Measurements from ENCODE around the gene MAP2K5. TPM values are rescaled to one million over a fixed set of nuclear protein-coding genes. Genes with fewer than 3 reads are reported as not detected.

MAP2K5 gene
- total RNA-seq, 2 donors from 2014 or later = 7.4 to 10.2 TPM

- ATAC-seq (ENCODE audit: insufficient number of reproducible peaks, low FRiP score, low read depth) (no peak), DNase-seq (ENCODE audit: low spot score) (no peak)
- H3K4me1 ChIP-seq (ENCODE audit: control insufficient read depth in 1 of 2, low read depth in 2 of 2) = no peaks in the 10 kb centered on the region
- peaks cover 3% of the 10 kb centered on the region for H3K36me3 ChIP-seq
- H3K4me3 ChIP-seq = no peak overlapping the region
- no peak for TF ChIP-seq CTCF (IDR thresholded peaks at IDR 0.05)
- no peaks in the 10 kb centered on the region for H3K9me3 ChIP-seq
- H3K27ac ChIP-seq = no peak overlapping the region
- no peaks in the 10 kb centered on the region for H3K27me3 ChIP-seq (replicated peaks; ENCODE audit: insufficient read depth)
These were observed 165.2 kb downstream of the MAP2K5 start for GRCh38 chr15:67707520-67708283.

- Histone ChIP-seq H3K4me3 (no peak overlapping the region), H3K27me3 (replicated peaks; ENCODE audit: insufficient read depth) (no peaks in the 10 kb centered on the region), H3K36me3 (peaks cover 3% of the 10 kb centered on the region), H3K4me1 (ENCODE audit: control insufficient read depth in 1 of 2, low read depth in 2 of 2) (no peaks in the 10 kb centered on the region), H3K9me3 (no peaks in the 10 kb centered on the region), H3K27ac (no peak overlapping the region)
- ATAC-seq (ENCODE audit: insufficient number of reproducible peaks, low FRiP score, low read depth) (no peak), DNase-seq (ENCODE audit: low spot score) (no peak)
- TF ChIP-seq CTCF (IDR thresholded peaks at IDR 0.05) = no peak
These were observed 166.0 kb downstream of the MAP2K5 start for GRCh38 chr15:67708500-67708899.

GRCh38 chr15:67715170-67715569 lies 172.7 kb downstream of the MAP2K5 start:
- no peaks in the 10 kb centered on the region for H3K27me3 ChIP-seq (replicated peaks; ENCODE audit: insufficient read depth)
- DNase-seq (ENCODE audit: low spot score) (no peak), ATAC-seq (ENCODE audit: insufficient number of reproducible peaks, low FRiP score, low read depth) (no peak)
- TF ChIP-seq CTCF (IDR thresholded peaks at IDR 0.05) = no peak
- no peaks in the 10 kb centered on the region for H3K9me3 ChIP-seq
- no peaks in the 10 kb centered on the region for H3K4me1 ChIP-seq (ENCODE audit: control insufficient read depth in 1 of 2, low read depth in 2 of 2)
- no peak overlapping the region for H3K4me3 ChIP-seq
- H3K36me3 ChIP-seq = no peaks in the 10 kb centered on the region
- H3K27ac ChIP-seq = no peak overlapping the region

DNA sequence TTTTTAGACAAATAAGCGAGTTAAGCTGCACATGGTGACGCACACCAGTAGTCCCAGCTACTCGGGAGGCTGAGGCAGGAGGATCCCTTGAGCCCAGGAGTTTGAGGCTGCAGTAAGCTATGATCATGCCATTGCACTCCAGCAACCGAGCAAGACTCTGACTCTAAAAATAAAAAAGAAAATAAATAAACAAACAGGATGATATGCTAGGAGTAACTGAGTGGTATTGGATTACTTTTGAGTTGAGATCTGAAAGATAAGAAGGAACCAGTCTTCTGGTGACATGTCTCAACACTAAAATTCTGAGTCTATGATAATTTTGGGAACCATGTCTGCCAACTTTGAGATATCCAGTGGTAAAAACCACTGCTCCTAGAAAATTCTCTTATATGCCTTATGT lies 173.7 kb downstream of the MAP2K5 start:
- ATAC-seq (ENCODE audit: insufficient number of reproducible peaks, low FRiP score, low read depth) (no peak), DNase-seq (ENCODE audit: low spot score) (no peak)
- Histone ChIP-seq H3K9me3 (no peaks in the 10 kb centered on the region), H3K4me3 (no peak overlapping the region), H3K27me3 (replicated peaks; ENCODE audit: insufficient read depth) (no peaks in the 10 kb centered on the region), H3K4me1 (ENCODE audit: control insufficient read depth in 1 of 2, low read depth in 2 of 2) (no peaks in the 10 kb centered on the region), H3K27ac (no peak overlapping the region), H3K36me3 (no peaks in the 10 kb centered on the region)
- TF ChIP-seq CTCF (IDR thresholded peaks at IDR 0.05) = no peak

DNA sequence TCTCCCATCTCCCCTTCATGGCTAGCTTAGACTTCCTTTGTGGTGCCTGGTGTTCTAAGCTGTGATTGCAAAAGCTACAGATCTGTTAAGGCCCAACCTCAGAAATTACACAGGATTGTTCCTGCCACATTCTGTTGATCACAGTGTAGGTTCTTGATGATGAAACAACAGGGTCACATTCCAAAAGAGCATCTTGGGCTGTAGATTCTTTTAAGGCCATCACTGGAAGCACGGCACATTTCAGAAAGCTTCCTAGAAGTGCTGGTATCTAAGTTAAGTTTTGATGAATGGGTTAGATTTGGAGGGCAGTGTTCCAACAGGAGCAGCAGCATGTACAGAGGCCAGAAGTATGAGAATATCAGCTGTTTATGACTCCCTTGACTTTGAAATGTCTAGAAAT lies 175.3 kb downstream of the MAP2K5 start:
- Histone ChIP-seq H3K36me3 (no peaks in the 10 kb centered on the region), H3K27me3 (replicated peaks; ENCODE audit: insufficient read depth) (no peaks in the 10 kb centered on the region), H3K4me3 (no peak overlapping the region), H3K4me1 (ENCODE audit: control insufficient read depth in 1 of 2, low read depth in 2 of 2) (no peaks in the 10 kb centered on the region), H3K9me3 (no peaks in the 10 kb centered on the region), H3K27ac (no peak overlapping the region)
- no peak for DNase-seq (ENCODE audit: low spot score)
- no peak for TF ChIP-seq CTCF (IDR thresholded peaks at IDR 0.05)
- ATAC-seq (ENCODE audit: insufficient number of reproducible peaks, low FRiP score, low read depth) = no peak
